Body of pancreas (tissue), 4 donors: ENCODE results near the gene MCAM. TPM values are rescaled to one million over a fixed set of nuclear protein-coding genes. Genes with fewer than 3 reads are reported as not detected.

Experiments
- ATAC-seq: fragments of 150-250 bp; one replicate; pipeline ENCODE4 v1.9.1; 2016
- DNase-seq, 4 donors: peaks; one replicate each; pipeline ENCODE4 v3.0.0-alpha.2; 2019
- H3K27ac ChIP-seq, 4 donors: fragments of 200-600 bp; sonication (generic); 1 replicate in 3 of 4; 2 replicates in 1 of 4; pipeline versions ENCODE4 v1.5.1 to v1.6.1; 2016 to 2019; ENCODE audit warnings: mild to moderate bottlenecking in 1 of 4, mixed read lengths in 1 of 4, moderate library complexity in 1 of 4
- H3K27me3 ChIP-seq, 2 donors: fragments of 200-600 bp; sonication (generic); one replicate each; pipeline ENCODE4 v1.6.0; 2016; ENCODE audit warnings: mild to moderate bottlenecking in 1 of 2
- H3K36me3 ChIP-seq, 2 donors: fragments of 200-600 bp; sonication (generic); replicated peaks in 1 of 2; 2 replicates each; pipeline ENCODE4 v1.5.1; 2016; ENCODE audit warnings: low read depth in 2 of 2; ENCODE audit not compliant: insufficient read depth in 1 of 2
- H3K4me1 ChIP-seq: fragments of 200-600 bp; sonication (generic); one replicate; pipeline ENCODE4 v1.6.0; 2016
- H3K4me3 ChIP-seq, 2 donors: fragments of 200-600 bp; sonication (generic); 1 replicate in 1 of 2; 2 replicates in 1 of 2; pipeline ENCODE4 v1.5.1; 2016 to 2019
- H3K9me3 ChIP-seq, 3 donors: fragments of 200-600 bp; sonication (generic); 1 replicate in 2 of 3; 2 replicates in 1 of 3; pipeline ENCODE4 v1.5.1; 2016
- CTCF ChIP-seq, 7 experiments: fragments of 450-650 bp in 4 of 7; fragments of 200-600 bp in 3 of 7; sonication (generic) in 3 of 7; IDR thresholded peaks; one replicate each; pipeline ENCODE4 v1.5.1; 2016 to 2019; ENCODE audit warnings: antibody characterized with exemption in 7 of 7
- POLR2A ChIP-seq, 3 donors: fragments of 450-650 bp; IDR thresholded peaks; one replicate each; pipeline ENCODE4 v1.6.1; 2016; ENCODE audit warnings: antibody characterized with exemption in 3 of 3, mild to moderate bottlenecking in 2 of 3
- WGBS, 2 donors: methylation state at CpG; one replicate each; pipeline ENCODE4 v1.1.5; 2017; 5-methylcytosine and 5-hydroxymethylcytosine counted together
- intact Hi-C: fragments of 100-400 bp; cut with DNase I; formaldehyde crosslinking; loops from one replicate; pipeline ENCODE4 v1.15.1; 2023
- total RNA-seq, 2 donors: library from RNA; depleted of rRNA; stranded (reverse); fragments of >200 nt; gene quantifications; one replicate each; pipeline ENCODE4 v1.1.0, GENCODE V29; 2016

Gene MCAM
- total RNA-seq = 100 to 1,000 TPM in 1 of 2 donors, 10 to 100 TPM in 1; 75.0 to 205 TPM

GRCh38 chr11:119316729-119317591, at the start of gene MCAM:
Gene MCAM, minus strand, starts transcription at chr11:119317130. Its CDS starts 29 bp downstream, at chr11:119317101.
- peak; percentile 23 for ATAC-seq
- H3K9me3 ChIP-seq = no peaks in the 10 kb centered on the region
- WGBS, 2 donors = 5% methylated on average over 58 of the region's 74 CpGs; no CpG with 5 or more reads in 1 of the 2 donors
- peak within 1 kb of the TSS; percentile 74 to 80 (median 78) for H3K27ac ChIP-seq
- peak within 1 kb of the TSS in 1 of 2 donors; percentile 41 for H3K4me3 ChIP-seq
- TF ChIP-seq CTCF (IDR thresholded peaks at IDR 0.05) = no peak
- TF ChIP-seq POLR2A (IDR thresholded peaks at IDR 0.05) = peak; percentile 40 to 60 (median 50)
- peak in 3 of 4 donors; percentile 11 to 44 (median 41) for DNase-seq
- peaks cover 53% of the 10 kb centered on the region for H3K4me1 ChIP-seq
- peaks cover 0 to 7% of the 10 kb centered on the region in 2 donors for H3K27me3 ChIP-seq
- intact Hi-C loops = no loop called here
- H3K36me3 ChIP-seq = no peaks in the 10 kb centered on the region

GRCh38 chr11:119365071-119365591, 48.2 kb upstream of the MCAM start:
- Histone ChIP-seq H3K9me3 (no peaks in the 10 kb centered on the region), H3K4me1 (peaks cover 74% of the 10 kb centered on the region), H3K36me3 (no peaks in the 10 kb centered on the region), H3K27me3 (no peaks in the 10 kb centered on the region), H3K4me3 (no peak overlapping the region), H3K27ac (no peak overlapping the region)
- intact Hi-C loops = no loop called here
- 83 to 84% methylated on average over 6 of the region's 6 CpGs for WGBS, 2 donors
- TF ChIP-seq POLR2A (IDR thresholded peaks at IDR 0.05) (no peak), CTCF (IDR thresholded peaks at IDR 0.05) (no peak)
- DNase-seq (no peak), ATAC-seq (no peak)

GRCh38 chr11:119363851-119364590, 47.1 kb upstream of the MCAM start:
- 2 to 20% methylated on average over 10 to 54 of the region's 88 CpGs for WGBS, 2 donors
- Histone ChIP-seq H3K27me3 (no peaks in the 10 kb centered on the region), H3K36me3 (peaks cover 0 to under 1% of the 10 kb centered on the region in 2 donors), H3K4me1 (peaks cover 66% of the 10 kb centered on the region), H3K27ac (peak overlapping the region; percentile 52 to 95 (median 82)), H3K4me3 (peak overlapping the region in 1 of 2 donors; percentile 47), H3K9me3 (no peaks in the 10 kb centered on the region)
- intact Hi-C loops = no loop called here
- peak in 1 of 7 experiments; percentile 17 for TF ChIP-seq CTCF (IDR thresholded peaks at IDR 0.05)
- peak in 2 of 3 donors; percentile 41 to 44 for TF ChIP-seq POLR2A (IDR thresholded peaks at IDR 0.05)
- ATAC-seq = peak; percentile 59
- DNase-seq = peak; percentile 64 to 77 (median 70)

GRCh38 chr11:119363081-119363850, 46.3 kb upstream of the MCAM start:
- ATAC-seq (peak; percentile 53), DNase-seq (peak; percentile 55 to 76 (median 62))
- 8 to 10% methylated on average over 19 to 44 of the region's 44 CpGs for WGBS, 2 donors
- H3K27ac ChIP-seq = peak overlapping the region; percentile 55 to 95 (median 82)
- intact Hi-C loops = no loop called here
- H3K4me1 ChIP-seq = peaks cover 58% of the 10 kb centered on the region
- no peaks in the 10 kb centered on the region for H3K9me3 ChIP-seq
- peaks cover 0 to 7% of the 10 kb centered on the region in 2 donors for H3K36me3 ChIP-seq
- H3K27me3 ChIP-seq = no peaks in the 10 kb centered on the region
- TF ChIP-seq POLR2A (IDR thresholded peaks at IDR 0.05) = peak in 2 of 3 donors; percentile 13 to 20
- no peak for TF ChIP-seq CTCF (IDR thresholded peaks at IDR 0.05)
- peak overlapping the region in 1 of 2 donors; percentile 47 for H3K4me3 ChIP-seq
